K562 (cell line): Measurements from ENCODE around the gene TECTA. TPM values are rescaled to one million over a fixed set of nuclear protein-coding genes. Genes with fewer than 3 reads are reported as not detected.

Experiments
- ARID1B ChIP-seq: fragments of 450-650 bp; IDR thresholded peaks from 2 replicates; pipeline ENCODE4 v1.6.1; 2016; ENCODE audit warnings: antibody characterized with exemption, mild to moderate bottlenecking, inconsistent platforms
- BCLAF1 ChIP-seq, 2 experiments: fragments of 450-650 bp in 1 of 2; IDR thresholded peaks; 2 replicates each; pipeline ENCODE4 v1.6.1; 2011 to 2017; ENCODE audit warnings: low read depth in 2 of 2, antibody characterized with exemption in 1 of 2, borderline replicate concordance in 1 of 2, low read length in 1 of 2, mild to moderate bottlenecking in 1 of 2, mixed read lengths in 1 of 2; ENCODE audit not compliant: control insufficient read depth in 1 of 2
- CHAMP1 ChIP-seq: fragments of 450-650 bp; IDR thresholded peaks from 2 replicates; pipeline ENCODE4 v1.6.1; 2016; ENCODE audit warnings: mild to moderate bottlenecking
- DEAF1 ChIP-seq: fragments of 450-650 bp; formaldehyde crosslinking; IDR thresholded peaks from 2 replicates; pipeline ENCODE4 v1.4.0; 2020; ENCODE audit warnings: mild to moderate bottlenecking, moderate library complexity
- HBP1 ChIP-seq: fragments of 450-650 bp; formaldehyde crosslinking; IDR thresholded peaks from 2 replicates; pipeline ENCODE4 v1.4.0; 2022; ENCODE audit warnings: missing genetic modification characterization
- NCOR1 ChIP-seq: fragments of 450-650 bp; IDR thresholded peaks from 2 replicates; pipeline ENCODE4 v1.6.1; 2016; ENCODE audit warnings: mild to moderate bottlenecking, moderate library complexity
- NFIC ChIP-seq: fragments of 450-650 bp; IDR thresholded peaks from 2 replicates; pipeline ENCODE4 v1.6.1; 2017; ENCODE audit warnings: mild to moderate bottlenecking, inconsistent platforms
- PML ChIP-seq: IDR thresholded peaks from 2 replicates; pipeline ENCODE4 v1.6.1; 2012; ENCODE audit warnings: low read length, inconsistent platforms
- POLR2A ChIP-seq: fragments of 450-650 bp; conservative IDR thresholded peaks from 2 replicates; pipeline ENCODE4 v1.6.1; 2016
- TBP ChIP-seq: optimal IDR thresholded peaks from 2 replicates; pipeline ENCODE3; 2011; ENCODE audit warnings: low read depth, low read length, improper control_type of control experiment
- TEAD1 ChIP-seq, 2 experiments: fragments of 450-650 bp in 1 of 2; sonication (generic) in 1 of 2; formaldehyde crosslinking; IDR thresholded peaks; 2 replicates each; pipeline versions ENCODE4 v1.4.0 to v1.8.0; 2020 to 2022; ENCODE audit warnings: mild to moderate bottlenecking in 2 of 2, missing genetic modification reagents in 1 of 2
- THRAP3 ChIP-seq: fragments of 450-650 bp; IDR thresholded peaks from 2 replicates; pipeline ENCODE4 v1.6.1; 2016; ENCODE audit warnings: mild to moderate bottlenecking, inconsistent platforms, borderline replicate concordance
- YY1 ChIP-seq, 3 experiments: IDR thresholded peaks; 2 replicates each; pipeline ENCODE4 v1.6.1; 2011; ENCODE audit warnings: low read length in 2 of 3, mild to moderate bottlenecking in 2 of 3, moderate library complexity in 2 of 3, borderline replicate concordance in 1 of 3, control low read depth in 1 of 3, low read depth in 1 of 3; ENCODE audit not compliant: insufficient read depth in 3 of 3, insufficient replicate concordance in 2 of 3, control insufficient read depth in 1 of 3, insufficient read length in 1 of 3; ENCODE audit errors: extremely low read depth in 1 of 3
- ZBTB26 ChIP-seq: fragments of 450-650 bp; formaldehyde crosslinking; IDR thresholded peaks from 2 replicates; pipeline ENCODE4 v1.4.0; 2022; ENCODE audit warnings: missing genetic modification characterization
- ZNF23 ChIP-seq: fragments of 250-450 bp; sonication (Bioruptor Pico); IDR thresholded peaks from 2 replicates; pipeline ENCODE4 v1.4.0; 2020; ENCODE audit warnings: mild to moderate bottlenecking
- ZNF668 ChIP-seq: fragments of 250-450 bp; sonication (Bioruptor Pico); IDR thresholded peaks from 2 replicates; pipeline ENCODE4 v1.8.0; 2022; ENCODE audit warnings: mild to moderate bottlenecking, inconsistent platforms
- polyA plus RNA-seq, 8 experiments: library from polyadenylated mRNA; depleted of rRNA in 4 of 8; stranded (reverse) in 5 of 8; unstranded in 3 of 8; fragments of >200 nt; fragmentation: Nextera tagmentation in 2 of 8; fragmentation: Illumina TruSeq in 1 of 8; extraction: Ambion mirVana in 2 of 8; extraction: Trizol in 1 of 8; gene quantifications; 2 replicates each; pipeline versions ENCODE4 v1.2.1 to v1.2.3, GENCODE V29; 2011 to 2014; ENCODE audit warnings: inconsistent platforms in 1 of 8, missing spikeins in 1 of 8
- total RNA-seq, 7 experiments: library from RNA; depleted of rRNA in 6 of 7; stranded (reverse); fragments of >200 nt in 6 of 7; fragmentation: Illumina TruSeq in 2 of 7; extraction: Trizol in 2 of 7; gene quantifications; 2 replicates each; pipeline versions ENCODE4 v1.2.1 to v1.2.3, GENCODE V29; 2011 to 2021; ENCODE audit warnings: low replicate concordance in 1 of 7

The TECTA gene
- total and polyA plus RNA-seq, 9 of the 15 experiments (the other 6 are each of a cell fraction or from before 2014, with no cell fraction given), result under 0.01 to 0.04 (median 0.03) TPM; not detected in 5

- 0 out of 2 replicates have a peak, but pooled peaks have one; percentile 58 for TF ChIP-seq ZBTB26
- TF ChIP-seq THRAP3, result no peak
- TF ChIP-seq ZNF668 (CRISPR knock-in tag), result no peak
- TF ChIP-seq TEAD1 (CRISPR knock-in tag; IDR thresholded peaks at IDR 0.05), result no peak
- TF ChIP-seq YY1 (IDR thresholded peaks at IDR 0.05; ENCODE audit: borderline replicate concordance in 1 of 3, control insufficient read depth in 1 of 3, extremely low read depth in 1 of 3, insufficient read depth in 3 of 3, insufficient read length in 1 of 3, insufficient replicate concordance in 2 of 3, low read depth in 1 of 3, low read length in 2 of 3), result peak in 1 of 3 experiments; percentile 40
- TF ChIP-seq TBP, result peak; percentile 87
- TF ChIP-seq NCOR1, result 0 out of 2 replicates have a peak, but pooled peaks have one; percentile 14
- peak; percentile 44; the same call in 1 of the 2 replicates for TF ChIP-seq NFIC
- no peak for TF ChIP-seq ZNF23
- TF ChIP-seq BCLAF1 (IDR thresholded peaks at IDR 0.05; ENCODE audit: borderline replicate concordance in 1 of 2, control insufficient read depth in 1 of 2, low read depth in 2 of 2, low read length in 1 of 2), result 0 out of 4 replicates have a peak, but pooled peaks of 1 of the 2 experiments have one; percentile 72
- no peak for TF ChIP-seq DEAF1
- peak; percentile 81 for TF ChIP-seq POLR2A
- TF ChIP-seq CHAMP1, result no peak
- peak; percentile 89; the same call in 1 of the 2 replicates for TF ChIP-seq HBP1 (CRISPR knock-in tag)
- no peak for TF ChIP-seq ARID1B
- TF ChIP-seq PML, result peak; percentile 95
These were observed 125.6 kb downstream of the TECTA start (continued) for GRCh38 chr11:121226415-121227263.
